ENCODE data around the gene UBE2J2. TPM values are rescaled to one million over a fixed set of nuclear protein-coding genes. Genes with fewer than 3 reads are reported as not detected.

UBE2J2 gene
- total and polyA plus RNA-seq, 4 donors, result 21.0 to 30.4 (median 25.8) TPM

DNA sequence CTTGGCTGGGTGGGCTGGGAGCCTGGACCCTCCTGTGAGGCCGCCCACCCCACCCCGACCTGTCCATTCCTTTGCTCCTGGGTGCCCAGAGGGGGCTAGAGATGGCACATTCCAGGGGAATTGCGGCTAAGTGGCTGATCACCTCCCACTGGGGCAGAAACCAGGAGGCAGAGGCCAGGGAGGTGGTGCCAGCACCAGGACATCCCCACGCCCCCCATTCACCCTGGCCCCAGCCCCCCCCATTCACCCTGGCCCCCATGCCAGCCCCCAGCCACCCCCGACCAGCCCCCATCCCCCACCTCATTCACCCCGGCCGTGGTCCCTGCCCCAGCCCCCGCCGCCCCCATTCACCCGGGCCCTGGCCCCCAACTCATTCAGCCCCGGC is 33.3 kb downstream of the UBE2J2 start:
- WGBS, result 70% methylated on average over 11 of the region's 11 CpGs
- H3K36me3 ChIP-seq (ENCODE audit: control insufficient read depth in 4 of 4, insufficient read depth in 3 of 4, low read depth in 1 of 4, low read length in 3 of 4), result no peaks in the 10 kb centered on the region
- no peak overlapping the region for H3K4me3 ChIP-seq (ENCODE audit: low read depth in 1 of 3, low read length in 3 of 3)
- no peak for TF ChIP-seq RXRA (IDR thresholded peaks at IDR 0.05)
- no peak for TF ChIP-seq FOXA1 (IDR thresholded peaks at IDR 0.05)
- no peak for TF ChIP-seq HNF4G (IDR thresholded peaks at IDR 0.05)
- no peak for TF ChIP-seq EGR1 (IDR thresholded peaks at IDR 0.05; ENCODE audit: low read depth in 2 of 2)
- TF ChIP-seq, protein P1, sequence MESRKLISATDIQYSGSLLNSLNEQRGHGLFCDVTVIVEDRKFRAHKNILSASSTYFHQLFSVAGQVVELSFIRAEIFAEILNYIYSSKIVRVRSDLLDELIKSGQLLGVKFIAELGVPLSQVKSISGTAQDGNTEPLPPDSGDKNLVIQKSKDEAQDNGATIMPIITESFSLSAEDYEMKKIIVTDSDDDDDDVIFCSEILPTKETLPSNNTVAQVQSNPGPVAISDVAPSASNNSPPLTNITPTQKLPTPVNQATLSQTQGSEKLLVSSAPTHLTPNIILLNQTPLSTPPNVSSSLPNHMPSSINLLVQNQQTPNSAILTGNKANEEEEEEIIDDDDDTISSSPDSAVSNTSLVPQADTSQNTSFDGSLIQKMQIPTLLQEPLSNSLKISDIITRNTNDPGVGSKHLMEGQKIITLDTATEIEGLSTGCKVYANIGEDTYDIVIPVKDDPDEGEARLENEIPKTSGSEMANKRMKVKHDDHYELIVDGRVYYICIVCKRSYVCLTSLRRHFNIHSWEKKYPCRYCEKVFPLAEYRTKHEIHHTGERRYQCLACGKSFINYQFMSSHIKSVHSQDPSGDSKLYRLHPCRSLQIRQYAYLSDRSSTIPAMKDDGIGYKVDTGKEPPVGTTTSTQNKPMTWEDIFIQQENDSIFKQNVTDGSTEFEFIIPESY (IDR thresholded peaks at IDR 0.05), result no peak
- TF ChIP-seq CTCF (IDR thresholded peaks at IDR 0.05; ENCODE audit: low read depth, low read length, missing input control), result no peak
- TF ChIP-seq SP1 (IDR thresholded peaks at IDR 0.05), result no peak
- TF ChIP-seq GABPA (IDR thresholded peaks at IDR 0.05 in 1 of 2, conservative IDR thresholded peaks at IDR 0.05 in 1 of 2), result no peak
- no peak for TF ChIP-seq JUND (IDR thresholded peaks at IDR 0.05)
- peak overlapping the region in 1 of 2 donors; percentile 30 for H3K27ac ChIP-seq (ENCODE audit: low read depth in 1 of 2, low read length in 2 of 2)
- H3K9me3 ChIP-seq (ENCODE audit: control insufficient read depth in 4 of 4, low read length in 3 of 4), result no peaks in the 10 kb centered on the region
- no peaks in the 10 kb centered on the region for H3K27me3 ChIP-seq (ENCODE audit: control insufficient read depth in 4 of 4, insufficient read depth in 4 of 4, low read length in 3 of 4)
- peaks cover 9 to 24% (median 13%) of the 10 kb centered on the region in 4 donors for H3K4me1 ChIP-seq (ENCODE audit: control insufficient read depth in 4 of 4, insufficient read depth in 4 of 4, low read length in 3 of 4)
- H3K9ac ChIP-seq (ENCODE audit: low read depth in 1 of 2, low read length in 2 of 2), result no peak overlapping the region
- DNase-seq (ENCODE audit: low spot score), result no peak

- Histone ChIP-seq H3K27me3 (ENCODE audit: control insufficient read depth in 4 of 4, insufficient read depth in 4 of 4, low read length in 3 of 4) (no peaks in the 10 kb centered on the region), H3K36me3 (ENCODE audit: control insufficient read depth in 4 of 4, insufficient read depth in 3 of 4, low read depth in 1 of 4, low read length in 3 of 4) (no peaks in the 10 kb centered on the region), H3K4me3 (ENCODE audit: low read depth in 1 of 3, low read length in 3 of 3) (no peak overlapping the region), H3K4me1 (ENCODE audit: control insufficient read depth in 4 of 4, insufficient read depth in 4 of 4, low read length in 3 of 4) (peaks cover 9 to 24% (median 13%) of the 10 kb centered on the region in 4 donors), H3K9ac (ENCODE audit: low read depth in 1 of 2, low read length in 2 of 2) (no peak overlapping the region), H3K27ac (ENCODE audit: low read depth in 1 of 2, low read length in 2 of 2) (peak overlapping the region; percentile 12 to 30), H3K9me3 (ENCODE audit: control insufficient read depth in 4 of 4, low read length in 3 of 4) (no peaks in the 10 kb centered on the region)
- 27% methylated on average over 30 of the region's 30 CpGs for WGBS
- DNase-seq (ENCODE audit: low spot score), result peak; percentile 55
- TF ChIP-seq GABPA (IDR thresholded peaks at IDR 0.05 in 1 of 2, conservative IDR thresholded peaks at IDR 0.05 in 1 of 2), result no peak
- TF ChIP-seq HNF4A (conservative IDR thresholded peaks at IDR 0.05), result peak; percentile 57 to 58
- no peak for TF ChIP-seq TAF1 (conservative IDR thresholded peaks at IDR 0.05)
- no peak for TF ChIP-seq REST (IDR thresholded peaks at IDR 0.05)
- TF ChIP-seq RAD21 (IDR thresholded peaks at IDR 0.05), result no peak
- no peak for TF ChIP-seq MAX (IDR thresholded peaks at IDR 0.05)
- TF ChIP-seq, protein P1 (IDR thresholded peaks at IDR 0.05), result no peak
- no peak for TF ChIP-seq JUND (IDR thresholded peaks at IDR 0.05)
- TF ChIP-seq NR2F2 (IDR thresholded peaks at IDR 0.05), result peak; percentile 85
- TF ChIP-seq RXRA (IDR thresholded peaks at IDR 0.05), result peak; percentile 86 to 94
- TF ChIP-seq SP1 (IDR thresholded peaks at IDR 0.05), result peak; percentile 21
Measured at GRCh38 chr1:1239614-1240347, 33.9 kb downstream of the UBE2J2 start.
